GM12801 (cell line): ENCODE results near the gene MERTK.

Experiments used
- TF ChIP-seq, protein P1 (sequence below): IDR thresholded peaks from one replicate; pipeline ENCODE4 v1.5.1; 2011; ENCODE audit warnings: control low read depth; ENCODE audit not compliant: insufficient read length; ENCODE audit errors: extremely low read depth

Gene MERTK

DNA sequence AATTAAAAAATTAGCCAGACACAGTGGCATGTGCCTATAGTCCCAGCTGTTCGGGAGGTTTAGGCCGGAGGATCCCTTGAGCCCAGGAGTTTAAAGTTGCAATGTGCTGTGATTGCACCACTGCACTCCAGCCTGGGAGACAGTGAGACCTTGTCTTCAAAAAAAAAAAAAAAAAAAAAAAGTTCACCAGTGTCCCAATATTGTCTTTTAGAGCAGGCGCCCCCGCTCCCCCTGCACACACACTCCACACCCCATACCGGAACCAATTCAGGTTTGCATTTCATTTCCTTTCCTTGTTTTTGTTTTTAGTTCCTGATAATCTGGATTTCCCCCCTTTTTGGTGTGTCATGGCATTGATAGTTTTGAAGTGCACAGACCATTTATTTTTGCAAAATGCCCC is 167.1 kb downstream of the MERTK start:
- TF ChIP-seq, protein P1, sequence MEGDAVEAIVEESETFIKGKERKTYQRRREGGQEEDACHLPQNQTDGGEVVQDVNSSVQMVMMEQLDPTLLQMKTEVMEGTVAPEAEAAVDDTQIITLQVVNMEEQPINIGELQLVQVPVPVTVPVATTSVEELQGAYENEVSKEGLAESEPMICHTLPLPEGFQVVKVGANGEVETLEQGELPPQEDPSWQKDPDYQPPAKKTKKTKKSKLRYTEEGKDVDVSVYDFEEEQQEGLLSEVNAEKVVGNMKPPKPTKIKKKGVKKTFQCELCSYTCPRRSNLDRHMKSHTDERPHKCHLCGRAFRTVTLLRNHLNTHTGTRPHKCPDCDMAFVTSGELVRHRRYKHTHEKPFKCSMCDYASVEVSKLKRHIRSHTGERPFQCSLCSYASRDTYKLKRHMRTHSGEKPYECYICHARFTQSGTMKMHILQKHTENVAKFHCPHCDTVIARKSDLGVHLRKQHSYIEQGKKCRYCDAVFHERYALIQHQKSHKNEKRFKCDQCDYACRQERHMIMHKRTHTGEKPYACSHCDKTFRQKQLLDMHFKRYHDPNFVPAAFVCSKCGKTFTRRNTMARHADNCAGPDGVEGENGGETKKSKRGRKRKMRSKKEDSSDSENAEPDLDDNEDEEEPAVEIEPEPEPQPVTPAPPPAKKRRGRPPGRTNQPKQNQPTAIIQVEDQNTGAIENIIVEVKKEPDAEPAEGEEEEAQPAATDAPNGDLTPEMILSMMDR = no peak

DNA sequence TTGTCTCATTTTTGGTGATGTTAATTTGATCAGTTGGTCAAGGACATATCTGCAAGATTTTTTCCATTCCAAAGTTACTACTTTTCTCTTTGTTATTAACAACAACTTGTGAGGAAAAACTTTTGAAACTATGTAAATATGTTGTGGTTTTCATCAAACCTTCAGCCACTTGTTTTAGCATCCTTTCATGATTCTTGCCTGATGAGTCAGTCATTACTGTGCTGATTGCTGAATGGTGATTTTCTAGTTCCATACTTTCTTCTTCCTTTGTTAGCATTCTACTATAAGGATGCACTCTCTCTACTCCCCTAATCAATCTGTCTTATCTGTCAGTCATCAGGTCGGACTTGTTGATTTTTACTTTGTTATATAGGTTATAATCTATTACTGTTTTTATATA is 167.6 kb downstream of the MERTK start:
- TF ChIP-seq, protein P1 = no peak

DNA sequence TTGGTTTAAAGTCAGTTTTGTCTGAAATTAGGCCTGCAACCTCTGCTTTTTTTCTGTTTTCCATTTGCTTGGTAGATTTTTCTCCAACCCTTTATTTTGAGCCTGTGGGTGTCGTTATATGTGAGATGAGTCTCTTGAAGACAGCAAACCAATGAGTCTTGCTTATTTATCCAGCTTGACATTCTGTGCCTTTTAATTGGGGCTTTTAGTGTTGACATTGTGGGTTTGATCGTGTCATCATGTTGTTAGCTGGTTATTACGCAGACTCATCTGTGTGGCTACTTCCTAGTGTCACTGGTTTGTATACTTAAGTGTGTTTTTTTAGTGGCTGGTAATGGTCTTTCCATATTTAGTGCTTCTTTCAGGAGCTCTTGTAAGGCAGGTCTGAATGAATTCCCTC is 175.5 kb downstream of the MERTK start:
- TF ChIP-seq, protein P1 = no peak

DNA sequence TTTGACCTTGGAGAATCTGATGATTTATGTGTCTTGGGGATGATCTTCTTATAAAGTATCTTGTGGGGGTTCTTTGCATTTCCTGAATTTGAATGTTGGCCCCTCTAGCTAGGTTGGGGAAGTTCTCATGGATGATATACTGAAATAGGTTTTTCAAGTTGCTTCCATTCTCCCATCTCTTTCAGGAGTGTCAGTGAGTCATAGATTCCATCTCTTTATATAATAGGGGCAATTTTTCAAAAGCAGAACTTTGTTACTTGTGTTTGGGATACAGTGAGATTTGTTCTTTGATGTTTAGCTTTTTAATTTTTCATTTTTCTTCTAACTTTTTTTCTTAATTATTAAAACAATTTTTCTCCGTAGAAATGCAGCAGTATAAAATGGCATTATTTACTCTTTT is 176.1 kb downstream of the MERTK start:
- TF ChIP-seq, protein P1 = no peak

DNA sequence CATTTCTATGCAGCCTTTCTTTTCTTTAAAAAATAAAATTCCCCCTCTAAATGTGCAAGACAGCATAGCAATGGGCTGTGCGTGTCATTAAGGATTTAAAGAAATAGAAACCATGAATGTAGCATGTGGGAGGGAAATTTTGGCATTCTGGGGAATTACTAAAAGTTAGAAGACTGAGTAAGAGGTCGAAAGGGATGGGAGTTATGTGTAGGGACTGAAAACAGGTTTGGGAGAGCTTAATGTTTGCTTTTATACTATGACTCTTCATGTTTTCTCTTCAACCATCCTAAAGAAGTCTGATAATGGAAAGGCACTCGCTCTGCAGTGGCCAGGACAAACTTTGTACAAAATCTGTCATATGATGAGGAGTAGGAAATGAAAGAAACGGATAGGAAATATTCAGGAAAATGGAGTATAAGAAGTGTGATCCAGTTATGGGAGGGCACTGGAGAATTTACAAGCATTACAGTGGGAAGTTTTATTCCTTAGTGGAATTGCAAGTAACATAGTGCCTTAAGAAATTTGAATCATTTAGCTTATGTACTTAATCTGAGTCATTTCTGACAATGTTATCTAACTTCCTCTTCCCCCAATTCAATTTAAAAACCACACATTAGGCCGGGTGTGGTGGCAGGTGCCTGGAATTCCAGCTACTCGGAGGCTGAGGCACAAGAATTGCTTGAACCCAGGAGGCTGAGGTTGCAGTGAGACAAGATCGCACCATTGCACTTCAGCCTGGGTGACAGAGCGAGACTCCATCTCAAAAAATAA is 177.3 kb downstream of the MERTK start:
- TF ChIP-seq, protein P1 = no peak

DNA sequence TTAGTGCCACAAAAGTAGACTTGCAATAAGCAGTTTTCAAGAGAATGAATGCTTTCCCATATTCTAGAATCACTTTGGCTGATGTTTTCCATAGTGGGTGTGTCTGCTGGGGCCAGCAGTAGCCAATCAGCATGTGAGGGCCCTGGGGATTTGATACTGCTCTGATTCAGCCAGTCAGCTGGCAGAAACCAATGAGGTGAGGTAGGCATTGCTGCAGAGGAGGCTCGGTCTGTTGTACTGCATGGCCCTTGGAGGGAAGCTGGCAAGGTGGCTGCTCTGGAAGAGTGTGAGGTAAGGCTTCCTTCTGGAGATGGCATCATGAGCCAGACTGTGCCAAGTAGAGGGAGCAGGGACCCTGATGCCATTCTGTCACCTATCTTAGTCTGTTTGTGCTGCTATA is 179.4 kb downstream of the MERTK start:
- TF ChIP-seq, protein P1 = no peak
